HepG2 (cell line): ENCODE measurements around the gene SARNP. TPM values are rescaled to one million over a fixed set of nuclear protein-coding genes. Genes with fewer than 3 reads are reported as not detected.

Experiments
- ATAC-seq: fragments of 200-7000 bp; cut with Tn5 transposase; 3 replicates; pipeline ENCODE4 v1.9.1; 2020; ENCODE audit warnings: mild to moderate bottlenecking, moderate library complexity
- BruUV-seq: library from RNA; stranded (reverse); fragments of 400-500 nt; replicated peaks from 2 replicates; lab custom pipeline; 2021; lab: Mats Ljungman, UMichigan
- CTCF ChIA-PET: fragments of 300-600 bp; formaldehyde crosslinking; extraction: SDS; loops from one replicate; lab custom pipeline; 2021; ENCODE audit warnings: low total read pairs, inconsistent platforms, low intra/inter-chr PET ratio; lab: Yijun Ruan, JAX
- POLR2A ChIA-PET: fragments of 350-600 bp; sonication (Branson Sonifier 250); formaldehyde crosslinking; loops from one replicate; lab custom pipeline; 2020; ENCODE audit warnings: antibody characterized with exemption, inconsistent platforms; lab: Yijun Ruan, JAX
- DNase-seq: peaks from one replicate; pipeline ENCODE4 v3.0.0-alpha.2; 2015; ENCODE audit warnings: low spot score
- FAIRE-seq: peaks from 3 replicates; lab custom pipeline; 2011; peaks lifted over from hg19 to GRCh38; lab: Jason Lieb, UNC
- H2AFZ ChIP-seq: one replicate; pipeline ENCODE4 v1.6.1; 2011; ENCODE audit warnings: low read length, inconsistent platforms
- H3K27ac ChIP-seq: fragments of 300-600 bp; 3 replicates; pipeline ENCODE4 v1.8.0; 2011; ENCODE audit warnings: mixed run types, mild to moderate bottlenecking, mixed read lengths, low read length, inconsistent platforms; ENCODE audit not compliant: insufficient read depth; ENCODE audit errors: extremely low read length
- H3K27me3 ChIP-seq, 2 experiments: fragments of 200-600 bp in 1 of 2; 2 replicates in 1 of 2; 3 replicates in 1 of 2; pipeline versions ENCODE4 v1.6.0 to v1.8.0; 2011; ENCODE audit warnings: low read length in 2 of 2, mild to moderate bottlenecking in 2 of 2, moderate library complexity in 2 of 2, inconsistent platforms in 1 of 2; ENCODE audit not compliant: insufficient read depth in 2 of 2, control insufficient read depth in 1 of 2
- H3K36me3 ChIP-seq, 2 experiments: fragments of 200-600 bp in 1 of 2; replicated peaks in 1 of 2; 2 replicates in 1 of 2; 3 replicates in 1 of 2; pipeline versions ENCODE4 v1.5.1 to v1.8.0; 2011; ENCODE audit warnings: low read length in 2 of 2, inconsistent platforms in 1 of 2; ENCODE audit not compliant: insufficient read depth in 2 of 2, control insufficient read depth in 1 of 2
- H3K4me1 ChIP-seq: 2 replicates; pipeline ENCODE4 v1.5.1; 2012; ENCODE audit warnings: low read length, inconsistent platforms; ENCODE audit not compliant: insufficient read depth
- H3K4me2 ChIP-seq: 2 replicates; pipeline ENCODE4 v1.6.0; 2011; ENCODE audit warnings: low read depth, low read length, inconsistent platforms
- H3K4me3 ChIP-seq, 3 experiments: fragments of 200-600 bp in 1 of 3; sonication (generic), shearing (Covaris generic) in 1 of 3; replicated peaks in 1 of 3; 2 replicates each; pipeline ENCODE4 v1.5.1; 2011 to 2016; ENCODE audit warnings: low read length in 3 of 3, inconsistent platforms in 2 of 3, low read depth in 2 of 3, mild to moderate bottlenecking in 2 of 3, control low read depth in 1 of 3, mixed read lengths in 1 of 3; ENCODE audit not compliant: insufficient read depth in 1 of 3
- H3K79me2 ChIP-seq: one replicate; pipeline ENCODE4 v1.6.1; 2011; ENCODE audit warnings: low read length, inconsistent platforms; ENCODE audit not compliant: insufficient read depth
- H3K9ac ChIP-seq: 2 replicates; pipeline ENCODE4 v1.6.0; 2011; ENCODE audit warnings: mild to moderate bottlenecking, low read depth, low read length, inconsistent platforms; ENCODE audit not compliant: insufficient read depth
- H3K9me3 ChIP-seq: 2 replicates; pipeline ENCODE4 v1.5.1; 2012; ENCODE audit warnings: mild to moderate bottlenecking, low read length
- H4K20me1 ChIP-seq: 2 replicates; pipeline ENCODE4 v1.6.0; 2011; ENCODE audit warnings: inconsistent platforms, mild to moderate bottlenecking, low read length, moderate library complexity; ENCODE audit not compliant: insufficient read depth
- AFF4 ChIP-seq: sonication (generic); formaldehyde crosslinking; IDR thresholded peaks from 2 replicates; pipeline ENCODE4 v1.4.0; 2020; ENCODE audit warnings: missing genetic modification reagents
- GLMP ChIP-seq: sonication (generic); formaldehyde crosslinking; IDR thresholded peaks from 2 replicates; pipeline ENCODE4 v1.9.0; 2021; ENCODE audit warnings: missing genetic modification reagents, mild to moderate bottlenecking, borderline replicate concordance
- IRF9 ChIP-seq: sonication (generic); formaldehyde crosslinking; IDR thresholded peaks from 2 replicates; pipeline ENCODE4 v1.8.0; 2022; ENCODE audit warnings: missing genetic modification reagents, mild to moderate bottlenecking, borderline replicate concordance
- PHF8 ChIP-seq: sonication (generic); formaldehyde crosslinking; IDR thresholded peaks from 2 replicates; pipeline ENCODE4 v1.5.0; 2020; ENCODE audit warnings: missing genetic modification reagents
- TFE3 ChIP-seq: IDR thresholded peaks from 2 replicates; pipeline ENCODE4 v1.6.1; 2016
- ZBTB46 ChIP-seq: sonication (generic); formaldehyde crosslinking; IDR thresholded peaks from 2 replicates; pipeline ENCODE4 v1.4.0; 2020; ENCODE audit warnings: mild to moderate bottlenecking, missing genetic modification reagents, borderline replicate concordance
- ZC3H13 ChIP-seq: sonication (generic); formaldehyde crosslinking; IDR thresholded peaks from 2 replicates; pipeline ENCODE4 v1.8.1; 2023; ENCODE audit warnings: mild to moderate bottlenecking, missing genetic modification reagents, moderate library complexity
- ZC3H4 ChIP-seq: sonication (generic); formaldehyde crosslinking; IDR thresholded peaks from 2 replicates; pipeline ENCODE4 v1.4.0; 2020; ENCODE audit warnings: missing genetic modification reagents, borderline replicate concordance
- ZFP62 ChIP-seq: sonication (generic); formaldehyde crosslinking; IDR thresholded peaks from 2 replicates; pipeline ENCODE4 v1.4.0; 2020; ENCODE audit warnings: missing genetic modification reagents
- ZNF124 ChIP-seq: sonication (generic); formaldehyde crosslinking; IDR thresholded peaks from 2 replicates; pipeline ENCODE4 v1.4.0; 2020; ENCODE audit warnings: missing genetic modification reagents
- ZNF800 ChIP-seq: sonication (generic); formaldehyde crosslinking; IDR thresholded peaks from 2 replicates; pipeline ENCODE4 v1.4.0; 2020; ENCODE audit warnings: missing genetic modification reagents
- ZNF841 ChIP-seq: sonication (generic); formaldehyde crosslinking; IDR thresholded peaks from 2 replicates; pipeline ENCODE4 v1.8.1; 2023; ENCODE audit warnings: missing genetic modification reagents, borderline replicate concordance
- WGBS: methylation state at CpG from one replicate; pipeline ENCODE4 v1.1.6; 2017; ENCODE audit warnings: low lambda C conversion rate; 5-methylcytosine and 5-hydroxymethylcytosine counted together
- in situ Hi-C: cut with HindIII; loops from 2 replicates; pipeline ENCODE4 v1.10.0; 2017; ENCODE audit warnings: low pct_unique_long_range_greater_than_20kb; ENCODE audit not compliant: extremely low pct_ligation_motif_present
- intact Hi-C: fragments of 100-400 bp; cut with micrococcal nuclease; formaldehyde crosslinking; loops from one replicate; pipeline ENCODE4 v1.10.0; 2022; ENCODE audit not compliant: unreplicated experiment
- polyA plus RNA-seq, 8 experiments: library from polyadenylated mRNA; depleted of rRNA in 3 of 8; stranded (reverse) in 7 of 8; unstranded in 1 of 8; fragments of >200 nt; fragmentation: Illumina TruSeq in 4 of 8; extraction: Trizol in 4 of 8; gene quantifications; 2 replicates each; pipeline versions ENCODE4 v1.2.1 to v1.2.3, GENCODE V29; 2011 to 2016; ENCODE audit warnings: low read depth in 4 of 8, missing spikeins in 1 of 8, mixed read lengths in 1 of 8; ENCODE audit not compliant: insufficient read depth in 1 of 8
- total RNA-seq, 5 experiments: library from RNA; depleted of rRNA; stranded (reverse); fragments of >200 nt; fragmentation: Illumina TruSeq; extraction: Trizol; gene quantifications; 2 replicates each; pipeline ENCODE4 v1.2.3, GENCODE V29; 2016; ENCODE audit warnings: low read depth in 1 of 5

SARNP gene
- total and polyA plus RNA-seq, 2 of the 13 experiments (the other 11 are each of a cell fraction or from before 2014, with no cell fraction given), result 59.0 to 95.4 TPM

- peaks cover 11 to 88% of the 10 kb centered on the region in 2 experiments for H3K36me3 ChIP-seq
- CTCF ChIA-PET, result interaction anchor here (2.0 kb wide), 1 partner anchor 59 kb away, joined by 15 read pairs; no protein-coding TSS in a partner anchor
- no peaks in the 10 kb centered on the region; the same call in 1 of the 2 replicates for H4K20me1 ChIP-seq
- no peak for ATAC-seq
- H3K27me3 ChIP-seq, result no peaks in the 10 kb centered on the region
- WGBS, result 97% methylated on average over 4 of the region's 4 CpGs
- FAIRE-seq, result no peak
- H3K27ac ChIP-seq, result no peak overlapping the region
- in situ Hi-C loops (loop anchor here (5.0 kb wide), 1 partner anchor 60 kb away; no protein-coding TSS in a partner anchor), intact Hi-C loops (loop anchor here (1.0 kb wide), 1 partner anchor 58 kb away; no protein-coding TSS in a partner anchor)
- no peak for DNase-seq
- H3K4me3 ChIP-seq, result no peak overlapping the region
- H3K9me3 ChIP-seq, result no peaks in the 10 kb centered on the region
- H3K9ac ChIP-seq, result no peak overlapping the region
- no peaks in the 10 kb centered on the region for H3K79me2 ChIP-seq
- H3K4me1 ChIP-seq, result no peaks in the 10 kb centered on the region
- BruUV-seq, result TSS peak; percentile 9
- no peak overlapping the region for H2AFZ ChIP-seq
- H3K4me2 ChIP-seq, result no peak overlapping the region
- POLR2A ChIA-PET, result interaction anchor here (1.0 to 1.2 kb wide), 3 partner anchors 20 to 59 kb away, joined by 3 read pairs; partner anchors contain the start of genes DNAJC14, ORMDL2 and SARNP
- TF ChIP-seq GLMP (CRISPR knock-in tag) (no peak), ZBTB46 (no peak), ZNF800 (CRISPR knock-in tag) (no peak), ZC3H13 (CRISPR knock-in tag) (no peak), TFE3 (CRISPR knock-in tag) (no peak), ZFP62 (CRISPR knock-in tag) (no peak), IRF9 (CRISPR knock-in tag) (no peak), ZC3H4 (CRISPR knock-in tag) (no peak), PHF8 (CRISPR knock-in tag) (no peak), ZNF124 (CRISPR knock-in tag) (no peak), AFF4 (CRISPR knock-in tag) (no peak), ZNF841 (CRISPR knock-in tag) (no peak)
Observed at GRCh38 chr12:55797550-55797949, 20.0 kb downstream of the SARNP start.
